ENCODE results near the gene SLC6A12. TPM values are rescaled to one million over a fixed set of nuclear protein-coding genes. Genes with fewer than 3 reads are reported as not detected.

Gene SLC6A12
- total RNA-seq, 4 donors from 2014 or later, result 0.13 TPM; not detected in 3

GRCh38 chr12:186006-186625 lies 27.8 kb downstream of the SLC6A12 start:
- intact Hi-C loops (cut with DNase I; ENCODE audit: low total_unique reads), result no loop called here
- H3K4me1 ChIP-seq, result peaks cover 3 to 5% of the 10 kb centered on the region in 2 donors
- ATAC-seq (no peak), DNase-seq (no peak)
- no peaks in the 10 kb centered on the region for H3K36me3 ChIP-seq
- peaks cover 0 to 4% (median 2%) of the 10 kb centered on the region in 3 donors for H3K27me3 ChIP-seq
- H3K4me3 ChIP-seq, result no peak overlapping the region
- no peaks in the 10 kb centered on the region for H3K9me3 ChIP-seq
- in situ Hi-C loops (cut with MboI; ENCODE audit: low sequenced_read_pairs in 4 of 4), result no loop called here
- TF ChIP-seq POLR2A (IDR thresholded peaks at IDR 0.05), result no peak
- TF ChIP-seq CTCF (IDR thresholded peaks at IDR 0.05 in 4 of 5, conservative IDR thresholded peaks at IDR 0.05 in 1 of 5), result no peak
- H3K27ac ChIP-seq, result no peak overlapping the region

DNA sequence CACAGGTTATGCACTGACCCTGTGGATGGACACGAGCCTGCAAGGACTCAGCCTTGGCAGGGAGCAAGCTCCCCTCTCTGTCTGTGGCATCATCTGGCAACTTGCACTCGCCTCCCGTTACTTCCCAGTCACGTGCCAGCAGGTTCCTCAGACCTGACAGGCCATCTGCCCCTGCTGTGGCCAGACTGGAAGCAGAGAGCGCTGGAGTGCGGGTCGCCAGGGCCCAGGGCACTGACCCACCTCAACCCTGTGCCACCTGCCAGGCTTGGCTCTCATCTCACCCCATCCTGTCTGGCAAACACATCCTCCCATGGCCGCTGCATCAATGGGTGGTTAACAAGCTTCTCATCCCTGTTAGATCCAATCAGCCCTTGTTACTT lies 28.4 kb downstream of the SLC6A12 start:
- Histone ChIP-seq H3K9me3 (no peaks in the 10 kb centered on the region), H3K27ac (no peak overlapping the region), H3K4me3 (no peak overlapping the region), H3K4me1 (peaks cover 5% of the 10 kb centered on the region in 2 donors), H3K27me3 (peaks cover 0 to 4% (median 0%) of the 10 kb centered on the region in 3 donors), H3K36me3 (no peaks in the 10 kb centered on the region)
- intact Hi-C loops (cut with DNase I; ENCODE audit: low total_unique reads) (no loop called here), in situ Hi-C loops (cut with MboI; ENCODE audit: low sequenced_read_pairs in 4 of 4) (no loop called here)
- DNase-seq (no peak), ATAC-seq (peak in 1 of 2 donors; percentile 43)
- TF ChIP-seq CTCF (IDR thresholded peaks at IDR 0.05 in 4 of 5, conservative IDR thresholded peaks at IDR 0.05 in 1 of 5) (no peak), POLR2A (IDR thresholded peaks at IDR 0.05) (no peak)

DNA sequence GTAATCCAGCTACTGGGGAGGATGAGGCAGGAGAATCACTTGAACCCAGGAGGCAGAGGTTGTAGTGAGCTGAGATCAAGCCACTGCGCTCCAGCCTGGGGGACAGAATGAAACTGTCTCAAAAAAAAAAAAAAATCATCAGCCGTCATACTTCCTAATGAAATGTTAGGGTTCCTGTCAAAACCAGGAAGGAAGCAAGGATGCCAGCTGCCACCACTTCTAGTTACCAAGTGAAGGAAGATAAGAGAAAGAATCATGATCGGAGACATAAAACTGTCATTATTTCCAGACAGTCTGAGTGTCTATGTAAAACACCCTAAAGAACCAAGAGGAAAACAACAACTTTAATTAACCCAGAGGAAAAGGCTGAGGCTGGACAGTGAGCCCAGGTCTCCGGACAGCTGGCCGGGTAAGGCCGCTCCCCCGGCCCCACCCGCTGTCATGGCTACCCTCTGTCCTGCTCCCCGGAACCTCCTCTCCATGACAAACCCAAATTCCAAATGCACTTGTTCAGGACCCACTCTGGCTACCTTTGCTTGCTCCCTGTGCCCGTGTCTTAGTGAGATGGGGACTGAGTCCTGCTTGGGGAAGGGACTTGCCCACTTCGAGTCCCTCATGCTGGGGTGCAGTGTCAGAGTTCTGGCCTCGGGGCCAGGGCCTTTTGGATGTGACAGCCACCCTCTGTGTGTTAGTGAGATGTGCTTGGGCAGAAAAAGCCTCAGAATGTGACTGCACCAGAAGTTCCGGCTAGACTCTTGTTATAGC lies 29.0 kb downstream of the SLC6A12 start:
- DNase-seq, result no peak
- in situ Hi-C loops (cut with MboI; ENCODE audit: low sequenced_read_pairs in 4 of 4), result no loop called here

GRCh38 chr12:182381-182892 lies 31.5 kb downstream of the SLC6A12 start:
- in situ Hi-C loops (cut with MboI; ENCODE audit: low sequenced_read_pairs in 4 of 4), result no loop called here
- peak overlapping the region; percentile 49 to 71 (median 58) for H3K27ac ChIP-seq
- ATAC-seq, result no peak
- H3K9me3 ChIP-seq, result no peaks in the 10 kb centered on the region
- peaks cover 0 to 4% (median 0%) of the 10 kb centered on the region in 3 donors for H3K27me3 ChIP-seq
- no peak for TF ChIP-seq CTCF (IDR thresholded peaks at IDR 0.05 in 4 of 5, conservative IDR thresholded peaks at IDR 0.05 in 1 of 5)
- TF ChIP-seq POLR2A (IDR thresholded peaks at IDR 0.05), result no peak
- H3K36me3 ChIP-seq, result no peaks in the 10 kb centered on the region
- DNase-seq, result no peak
- H3K4me3 ChIP-seq, result no peak overlapping the region
- intact Hi-C loops (cut with DNase I; ENCODE audit: low total_unique reads), result no loop called here
- peaks cover 0 to 16% of the 10 kb centered on the region in 2 donors for H3K4me1 ChIP-seq

More for the DNA sequence above, 29.0 kb downstream of the SLC6A12 start:
- Histone ChIP-seq H3K27me3 (peaks cover 0 to 4% (median 0%) of the 10 kb centered on the region in 3 donors), H3K4me3 (no peak overlapping the region), H3K27ac (no peak overlapping the region), H3K4me1 (peaks cover 5 to 6% of the 10 kb centered on the region in 2 donors), H3K36me3 (no peaks in the 10 kb centered on the region), H3K9me3 (no peaks in the 10 kb centered on the region)
- TF ChIP-seq CTCF (IDR thresholded peaks at IDR 0.05 in 4 of 5, conservative IDR thresholded peaks at IDR 0.05 in 1 of 5) (no peak), POLR2A (IDR thresholded peaks at IDR 0.05) (no peak)
- ATAC-seq, result no peak
- intact Hi-C loops (cut with DNase I; ENCODE audit: low total_unique reads), result no loop called here

Measured in gastrocnemius medialis (tissue), 4 donors.